Prostate gland (tissue), 2 donors: ENCODE data around the gene XRCC3. TPM values are rescaled to one million over a fixed set of nuclear protein-coding genes. Genes with fewer than 3 reads are reported as not detected.

Experiments used
- DNase-seq: peaks from one replicate; pipeline ENCODE4 v3.0.0-alpha.2; 2019; ENCODE audit warnings: low spot score
- H3K27ac ChIP-seq, 2 donors: fragments of 200-600 bp; sonication (generic); 2 replicates each; pipeline ENCODE4 v1.5.1; 2017 to 2019
- H3K27me3 ChIP-seq: fragments of 200-600 bp; sonication (generic); replicated peaks from 2 replicates; pipeline ENCODE4 v1.5.1; 2019; ENCODE audit not compliant: insufficient read depth
- H3K36me3 ChIP-seq, 2 donors: fragments of 200-600 bp; sonication (generic); 1 replicate in 1 of 2; 2 replicates in 1 of 2; pipeline versions ENCODE4 v1.5.1 to v1.8.1; 2017 to 2019
- H3K4me1 ChIP-seq: fragments of 200-600 bp; sonication (generic); replicated peaks from 2 replicates; pipeline ENCODE4 v1.5.1; 2019
- H3K4me3 ChIP-seq, 2 donors: fragments of 200-600 bp; sonication (generic); 2 replicates each; pipeline ENCODE4 v1.5.1; 2017 to 2019
- H3K9me3 ChIP-seq: fragments of 200-600 bp; sonication (generic); 2 replicates; pipeline ENCODE4 v1.5.1; 2017
- POLR2A ChIP-seq: fragments of 450-650 bp; IDR thresholded peaks from one replicate; pipeline ENCODE4 v1.6.1; 2016; ENCODE audit warnings: antibody characterized with exemption, mild to moderate bottlenecking
- POLR2AphosphoS5 ChIP-seq: sonication (generic); formaldehyde crosslinking; IDR thresholded peaks from one replicate; pipeline ENCODE4 v1.6.1; 2017; ENCODE audit warnings: antibody characterized with exemption
- WGBS: methylation state at CpG from one replicate; pipeline ENCODE4 v1.1.5; 2018; 5-methylcytosine and 5-hydroxymethylcytosine counted together
- intact Hi-C: fragments of 100-400 bp; cut with DNase I; formaldehyde crosslinking; loops from one replicate; pipeline ENCODE4 v1.14.2; 2022
- total RNA-seq, 2 donors: library from RNA; depleted of rRNA; stranded (reverse); fragments of >200 nt; gene quantifications; one replicate each; pipeline ENCODE4 v1.1.0, GENCODE V29; 2016
- TF ChIP-seq, protein P1 (sequence below), 4 experiments: fragments of 200-600 bp in 2 of 4; fragments of 450-650 bp in 2 of 4; sonication (generic) in 2 of 4; IDR thresholded peaks; 1 replicate in 3 of 4; 2 replicates in 1 of 4; pipeline ENCODE4 v1.5.1; 2016 to 2019; ENCODE audit warnings: antibody characterized with exemption in 4 of 4, mild to moderate bottlenecking in 2 of 4, moderate library complexity in 2 of 4

Gene XRCC3
- total RNA-seq, 2 donors from 2014 or later = 24.7 to 33.2 TPM

DNA sequence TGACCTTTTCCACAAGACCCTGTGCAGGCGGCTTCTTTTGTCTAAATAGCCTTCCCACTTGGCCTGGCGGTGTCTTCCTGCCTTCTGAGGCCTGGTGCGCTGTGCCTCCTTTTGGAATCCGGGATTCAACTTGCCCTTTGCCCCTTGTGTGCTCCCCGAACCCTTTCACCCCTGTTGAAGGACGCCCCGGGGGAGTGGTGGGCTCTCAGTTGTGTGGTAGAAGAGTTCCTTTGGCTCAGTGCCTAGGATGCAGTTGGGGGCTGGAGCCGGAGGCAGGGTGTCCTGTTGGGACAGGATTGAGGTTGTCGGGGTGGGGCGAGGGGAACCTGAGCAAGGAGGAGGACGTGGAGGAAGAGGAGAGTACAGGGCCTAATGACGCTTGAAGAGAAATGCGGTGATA is 51.7 kb downstream of the XRCC3 start:
- H3K9me3 ChIP-seq = no peaks in the 10 kb centered on the region
- no peaks in the 10 kb centered on the region for H3K4me1 ChIP-seq
- no peaks in the 10 kb centered on the region for H3K27me3 ChIP-seq
- H3K27ac ChIP-seq = no peak overlapping the region
- H3K4me3 ChIP-seq = no peak overlapping the region
- no peaks in the 10 kb centered on the region for H3K36me3 ChIP-seq
- TF ChIP-seq POLR2AphosphoS5 (no peak), POLR2A (no peak)
- TF ChIP-seq, protein P1, sequence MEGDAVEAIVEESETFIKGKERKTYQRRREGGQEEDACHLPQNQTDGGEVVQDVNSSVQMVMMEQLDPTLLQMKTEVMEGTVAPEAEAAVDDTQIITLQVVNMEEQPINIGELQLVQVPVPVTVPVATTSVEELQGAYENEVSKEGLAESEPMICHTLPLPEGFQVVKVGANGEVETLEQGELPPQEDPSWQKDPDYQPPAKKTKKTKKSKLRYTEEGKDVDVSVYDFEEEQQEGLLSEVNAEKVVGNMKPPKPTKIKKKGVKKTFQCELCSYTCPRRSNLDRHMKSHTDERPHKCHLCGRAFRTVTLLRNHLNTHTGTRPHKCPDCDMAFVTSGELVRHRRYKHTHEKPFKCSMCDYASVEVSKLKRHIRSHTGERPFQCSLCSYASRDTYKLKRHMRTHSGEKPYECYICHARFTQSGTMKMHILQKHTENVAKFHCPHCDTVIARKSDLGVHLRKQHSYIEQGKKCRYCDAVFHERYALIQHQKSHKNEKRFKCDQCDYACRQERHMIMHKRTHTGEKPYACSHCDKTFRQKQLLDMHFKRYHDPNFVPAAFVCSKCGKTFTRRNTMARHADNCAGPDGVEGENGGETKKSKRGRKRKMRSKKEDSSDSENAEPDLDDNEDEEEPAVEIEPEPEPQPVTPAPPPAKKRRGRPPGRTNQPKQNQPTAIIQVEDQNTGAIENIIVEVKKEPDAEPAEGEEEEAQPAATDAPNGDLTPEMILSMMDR (IDR thresholded peaks at IDR 0.05) = no peak
- intact Hi-C loops = no loop called here
- WGBS = 83% methylated on average over 13 of the region's 13 CpGs
- no peak for DNase-seq

DNA sequence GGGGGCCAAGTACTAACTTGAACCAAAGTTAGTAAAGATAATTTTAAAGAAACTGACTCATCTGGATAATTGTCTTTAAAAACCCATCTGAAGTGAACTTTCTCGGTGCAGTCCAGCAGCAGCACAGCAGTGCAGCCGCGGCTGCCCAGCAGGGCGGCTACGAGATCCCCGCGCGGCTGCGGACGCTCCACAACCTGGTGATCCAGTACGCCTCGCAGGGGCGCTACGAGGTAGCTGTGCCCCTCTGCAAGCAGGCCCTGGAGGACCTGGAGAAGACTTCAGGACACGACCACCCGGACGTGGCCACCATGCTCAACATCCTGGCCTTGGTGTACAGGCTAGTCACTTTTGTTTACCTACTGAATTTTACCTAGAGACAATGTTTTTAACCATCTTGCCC is 52.7 kb downstream of the XRCC3 start:
- Histone ChIP-seq H3K4me1 (no peaks in the 10 kb centered on the region), H3K27me3 (no peaks in the 10 kb centered on the region), H3K27ac (no peak overlapping the region), H3K4me3 (no peak overlapping the region), H3K36me3 (peaks cover 0 to 4% of the 10 kb centered on the region in 2 donors), H3K9me3 (no peaks in the 10 kb centered on the region)
- TF ChIP-seq, protein P1 (IDR thresholded peaks at IDR 0.05) = no peak
- TF ChIP-seq POLR2AphosphoS5 (no peak), POLR2A (no peak)
- no peak for DNase-seq
- intact Hi-C loops = no loop called here
- WGBS = 94% methylated on average over 17 of the region's 17 CpGs

- Histone ChIP-seq H3K36me3 (peaks cover 0 to 5% of the 10 kb centered on the region in 2 donors), H3K27me3 (no peaks in the 10 kb centered on the region), H3K9me3 (no peaks in the 10 kb centered on the region), H3K27ac (no peak overlapping the region), H3K4me3 (no peak overlapping the region), H3K4me1 (no peaks in the 10 kb centered on the region)
- DNase-seq = no peak
- 88% methylated on average over 10 of the region's 10 CpGs for WGBS
- TF ChIP-seq, protein P1 (IDR thresholded peaks at IDR 0.05) = no peak
- TF ChIP-seq POLR2A (no peak), POLR2AphosphoS5 (no peak)
- intact Hi-C loops = no loop called here
Measured at GRCh38 chr14:103662029-103662428, 53.2 kb downstream of the XRCC3 start.

GRCh38 chr14:103659631-103660030 is 55.6 kb downstream of the XRCC3 start:
- Histone ChIP-seq H3K4me1 (no peaks in the 10 kb centered on the region), H3K36me3 (peaks cover 5 to 11% of the 10 kb centered on the region in 2 donors), H3K9me3 (no peaks in the 10 kb centered on the region), H3K27ac (no peak overlapping the region), H3K27me3 (no peaks in the 10 kb centered on the region), H3K4me3 (no peak overlapping the region)
- no peak for DNase-seq
- no peak for TF ChIP-seq POLR2A
- TF ChIP-seq, protein P1 (IDR thresholded peaks at IDR 0.05) = no peak
- TF ChIP-seq POLR2AphosphoS5 = no peak
- WGBS = 97% methylated on average over 7 of the region's 7 CpGs
- intact Hi-C loops = no loop called here

DNA sequence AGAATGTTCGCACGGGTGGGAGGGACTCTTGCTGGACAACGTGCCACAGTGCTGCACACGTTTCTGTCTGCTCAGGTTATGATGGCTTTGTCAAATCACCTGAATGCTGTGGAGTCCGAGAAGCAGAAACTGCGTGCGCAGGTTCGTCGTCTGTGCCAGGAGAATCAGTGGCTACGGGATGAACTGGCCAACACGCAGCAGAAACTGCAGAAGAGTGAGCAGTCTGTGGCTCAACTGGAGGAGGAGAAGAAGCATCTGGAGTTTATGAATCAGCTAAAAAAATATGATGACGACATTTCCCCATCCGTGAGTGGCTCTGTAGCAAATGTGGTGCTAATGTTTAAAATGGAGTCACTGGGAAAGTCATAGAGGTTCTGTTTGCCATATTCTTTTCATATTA is 57.8 kb downstream of the XRCC3 start:
- peaks cover 6% of the 10 kb centered on the region for H3K4me1 ChIP-seq
- no peak overlapping the region for H3K4me3 ChIP-seq
- intact Hi-C loops = no loop called here
- TF ChIP-seq POLR2AphosphoS5 = no peak
- TF ChIP-seq, protein P1 (IDR thresholded peaks at IDR 0.05) = no peak
- H3K27me3 ChIP-seq = no peaks in the 10 kb centered on the region
- no peaks in the 10 kb centered on the region for H3K9me3 ChIP-seq
- DNase-seq = no peak
- H3K36me3 ChIP-seq = peaks cover 5 to 11% of the 10 kb centered on the region in 2 donors
- WGBS = 73% methylated on average over 13 of the region's 13 CpGs
- no peak overlapping the region for H3K27ac ChIP-seq
